Measurements from ENCODE around the gene MTCL1.

MTCL1 gene

GRCh38 chr18:8763611-8764010, 58.3 kb downstream of the MTCL1 start:
- no peak for DNase-seq (ENCODE audit: low spot score)
- no peak for TF ChIP-seq CTCF (IDR thresholded peaks at IDR 0.05; ENCODE audit: borderline replicate concordance, control extremely low read depth, extremely low read depth, insufficient read depth, missing control alignments)

GRCh38 chr18:8765783-8766463, 60.6 kb downstream of the MTCL1 start:
- in situ Hi-C loops (cut with MboI; ENCODE audit: low sequenced_read_pairs, unreplicated experiment) = no loop called here
- DNase-seq (ENCODE audit: low spot score) = no peak
- no peak for TF ChIP-seq CTCF (IDR thresholded peaks at IDR 0.05; ENCODE audit: borderline replicate concordance, control extremely low read depth, extremely low read depth, insufficient read depth, missing control alignments)

More at GRCh38 chr18:8763611-8764010, 58.3 kb downstream of the MTCL1 start:
- in situ Hi-C loops (cut with MboI; ENCODE audit: low sequenced_read_pairs, unreplicated experiment) = no loop called here

- DNase-seq (ENCODE audit: low spot score) = no peak
- in situ Hi-C loops (cut with MboI; ENCODE audit: low sequenced_read_pairs, unreplicated experiment) = no loop called here
- no peak for TF ChIP-seq CTCF (IDR thresholded peaks at IDR 0.05; ENCODE audit: borderline replicate concordance, control extremely low read depth, extremely low read depth, insufficient read depth, missing control alignments)
Observed at GRCh38 chr18:8766559-8767293, 61.4 kb downstream of the MTCL1 start.

GRCh38 chr18:8767340-8767739, 62.0 kb downstream of the MTCL1 start:
- no peak for TF ChIP-seq CTCF (IDR thresholded peaks at IDR 0.05; ENCODE audit: borderline replicate concordance, control extremely low read depth, extremely low read depth, insufficient read depth, missing control alignments)
- no peak for DNase-seq (ENCODE audit: low spot score)
- in situ Hi-C loops (cut with MboI; ENCODE audit: low sequenced_read_pairs, unreplicated experiment) = no loop called here

- in situ Hi-C loops (cut with MboI; ENCODE audit: low sequenced_read_pairs, unreplicated experiment) = no loop called here
- DNase-seq (ENCODE audit: low spot score) = no peak
- TF ChIP-seq CTCF (IDR thresholded peaks at IDR 0.05; ENCODE audit: borderline replicate concordance, control extremely low read depth, extremely low read depth, insufficient read depth, missing control alignments) = no peak
Observed at GRCh38 chr18:8769509-8770095, 64.2 kb downstream of the MTCL1 start.

GRCh38 chr18:8770657-8771056, 65.3 kb downstream of the MTCL1 start:
- DNase-seq (ENCODE audit: low spot score) = no peak
- no peak for TF ChIP-seq CTCF (IDR thresholded peaks at IDR 0.05; ENCODE audit: borderline replicate concordance, control extremely low read depth, extremely low read depth, insufficient read depth, missing control alignments)
- in situ Hi-C loops (cut with MboI; ENCODE audit: low sequenced_read_pairs, unreplicated experiment) = no loop called here

Data from GM13976 (cell line).